Inferior parietal cortex (tissue), 1 donor: Measurements from ENCODE around the gene FOXO1.

Experiments
- DNase-seq: peaks from one replicate; pipeline ENCODE4 v3.0.0-alpha.2; 2016; ENCODE audit errors: extremely low spot score

Gene FOXO1

DNA sequence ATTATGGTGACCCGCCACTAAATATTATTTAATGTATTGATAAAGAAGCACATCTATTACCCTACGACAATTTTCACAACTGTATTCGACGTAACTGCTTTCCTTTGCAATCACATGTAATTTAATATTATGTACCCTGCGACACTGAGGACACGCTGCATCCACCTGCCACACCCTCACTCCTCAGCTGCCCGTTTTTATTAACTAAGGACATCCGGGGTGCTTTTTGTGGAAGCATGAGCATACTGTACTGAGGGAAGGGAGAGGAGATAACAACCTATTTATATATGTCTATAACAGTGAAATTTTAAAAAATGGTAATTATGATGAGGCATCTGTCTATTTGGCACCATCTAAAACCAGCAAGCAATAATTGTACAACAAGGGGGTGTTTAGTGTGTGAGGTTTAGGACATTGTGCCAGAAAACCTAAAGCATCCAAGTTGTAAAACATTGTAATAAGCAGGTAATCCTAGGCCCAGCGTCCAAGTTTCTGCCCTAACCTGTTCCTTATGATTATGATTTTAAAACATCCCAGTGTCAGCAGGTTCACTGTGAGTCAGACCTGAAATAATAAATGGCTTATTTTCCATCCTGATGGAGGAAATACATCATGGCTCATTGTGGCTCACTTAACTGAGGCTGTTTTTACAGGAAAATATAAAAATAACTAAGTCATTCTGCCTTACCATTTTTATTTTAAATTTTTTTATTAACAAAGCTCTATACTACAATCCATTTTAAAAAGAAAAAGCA is 56.3 kb downstream of the FOXO1 start:
- no peak for DNase-seq

DNA sequence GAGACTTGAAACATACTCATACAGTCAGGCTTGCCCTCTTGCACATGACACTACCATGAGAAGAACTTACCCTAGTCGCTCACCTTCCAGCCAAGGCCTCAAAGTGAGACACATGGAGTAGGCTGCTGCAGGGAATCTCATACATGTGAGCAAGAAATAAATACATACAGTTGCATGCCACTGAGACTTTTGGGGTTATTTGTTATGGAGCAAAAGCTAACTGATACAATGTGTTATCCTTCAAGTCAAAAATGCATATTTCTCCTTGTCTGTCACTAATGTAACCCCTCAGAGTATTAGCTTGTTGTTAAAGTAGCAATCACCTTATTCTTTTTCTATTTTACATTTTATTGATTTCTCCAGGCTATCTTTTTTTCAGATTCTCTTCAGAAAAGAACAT is 58.1 kb downstream of the FOXO1 start:
- DNase-seq, result no peak

DNA sequence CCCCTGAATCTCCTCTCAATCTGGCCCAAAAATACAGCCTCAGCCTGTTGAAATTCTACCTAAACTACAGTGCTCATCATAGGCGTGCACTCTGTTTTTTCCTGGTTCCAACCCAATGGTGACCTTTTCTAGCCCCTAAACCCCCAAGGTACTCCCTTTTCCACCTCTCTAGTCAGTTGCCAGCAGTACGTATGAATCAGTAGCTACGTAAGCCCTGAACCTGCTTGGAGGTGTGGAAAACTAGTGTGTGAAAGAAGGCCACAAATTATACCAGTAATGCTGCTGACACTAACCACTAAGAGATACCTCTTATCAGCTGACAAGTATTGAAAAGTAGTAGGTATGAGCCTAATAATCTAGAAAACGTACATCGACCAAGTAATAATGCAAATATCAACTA is 60.9 kb downstream of the FOXO1 start:
- DNase-seq, result no peak

DNA sequence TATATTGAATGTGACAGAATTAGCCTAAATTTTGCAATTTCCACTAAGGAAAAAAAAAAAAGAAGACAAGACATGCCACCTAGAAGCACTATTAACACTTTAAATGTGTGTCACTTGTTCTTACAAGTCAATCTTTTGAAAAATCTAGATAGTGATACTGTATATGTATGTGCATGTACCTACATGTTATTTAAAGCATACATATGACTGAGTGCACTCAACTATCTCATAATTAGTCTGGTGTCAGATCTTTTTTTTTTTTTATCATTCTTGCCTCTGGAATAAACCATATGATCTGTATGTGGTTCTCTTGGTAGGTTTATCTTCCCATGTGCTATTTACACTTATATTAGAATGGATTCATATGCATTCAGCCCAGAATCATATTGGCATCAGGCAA is 62.3 kb downstream of the FOXO1 start:
- DNase-seq, result no peak

DNA sequence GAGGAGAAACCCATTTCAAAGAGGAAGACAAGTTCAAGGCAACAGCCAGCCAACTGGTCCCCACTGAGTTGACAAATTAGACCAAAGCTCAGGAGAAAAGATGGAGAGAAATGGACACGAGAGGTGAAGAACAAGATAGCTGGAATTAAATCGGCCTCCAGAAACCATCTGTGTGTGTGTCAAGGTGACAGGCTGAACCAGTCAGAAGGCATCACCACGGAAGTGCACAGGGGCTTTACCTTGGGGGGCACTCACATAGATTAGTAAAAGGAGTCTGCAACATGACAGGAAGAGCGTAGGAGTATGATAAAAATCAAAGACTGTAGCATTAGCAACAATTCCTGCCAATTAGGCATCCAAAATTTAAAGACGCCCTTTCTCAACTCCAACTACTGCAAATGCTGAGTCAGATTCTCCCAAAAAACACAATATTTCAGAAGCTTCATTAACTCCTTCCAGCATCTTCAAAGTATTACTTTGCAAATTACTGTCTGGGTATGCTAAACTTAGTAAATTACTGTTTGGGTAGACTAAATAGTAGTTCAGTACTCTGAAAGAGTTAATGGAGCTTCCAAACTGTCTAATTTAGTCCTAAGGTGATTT is 66.2 kb downstream of the FOXO1 start:
- DNase-seq, result no peak

DNA sequence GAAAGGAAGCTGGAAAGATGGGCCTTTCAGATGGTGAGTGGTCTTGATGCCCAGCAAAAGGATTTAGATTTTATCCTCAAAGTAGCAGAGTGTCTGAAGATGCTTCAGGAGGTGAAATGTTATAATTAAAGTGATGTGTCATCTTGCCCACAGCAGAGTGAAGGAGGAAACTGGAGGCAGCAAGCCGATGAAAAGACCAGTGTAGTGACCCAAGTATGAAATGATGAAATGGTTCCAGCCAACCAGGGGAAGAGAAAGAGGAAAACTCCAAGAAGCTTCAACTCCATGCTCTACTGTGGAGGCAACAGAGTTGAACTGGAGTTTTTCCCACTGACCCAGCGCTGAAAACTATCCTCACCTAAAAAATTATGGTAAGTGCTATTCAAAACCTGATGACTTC is 66.7 kb downstream of the FOXO1 start:
- no peak for DNase-seq

DNA sequence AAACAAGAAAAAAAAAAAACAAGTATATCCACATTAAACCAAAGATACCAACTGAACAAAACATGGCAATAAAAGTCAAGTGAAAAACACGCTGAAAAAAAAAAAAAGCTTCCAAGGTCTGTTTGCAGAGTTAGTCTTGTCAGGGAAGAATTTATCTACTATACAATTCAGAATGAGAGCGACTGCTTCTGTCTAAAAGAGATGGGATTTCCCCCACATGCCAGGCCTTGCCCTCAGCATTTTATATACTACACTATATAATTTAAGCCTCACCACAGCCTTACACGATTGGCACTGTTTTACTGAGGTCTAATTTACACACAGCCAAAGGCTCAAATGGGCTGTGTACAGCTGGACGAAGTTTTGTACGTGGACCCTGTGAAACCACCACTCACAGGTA is 67.3 kb downstream of the FOXO1 start:
- no peak for DNase-seq

DNA sequence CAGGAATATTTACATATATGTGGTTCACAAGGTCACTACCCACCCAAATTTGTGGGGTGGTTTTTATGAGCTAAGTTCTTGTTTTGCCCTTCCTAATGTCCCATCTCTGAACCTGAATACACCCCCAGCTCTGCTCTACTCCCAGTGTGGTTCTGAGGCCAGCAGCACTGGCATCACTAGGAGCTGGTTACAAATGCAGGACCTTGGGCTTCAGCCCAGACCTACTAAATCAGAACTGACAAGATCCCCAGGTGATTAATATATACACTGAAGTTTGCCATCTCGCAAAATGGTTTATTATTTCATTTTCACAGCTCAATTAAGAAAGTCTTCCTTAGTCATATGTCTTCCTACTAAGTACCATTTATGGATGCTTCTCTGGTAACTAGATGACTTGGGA is 67.9 kb downstream of the FOXO1 start:
- DNase-seq, result no peak

DNA sequence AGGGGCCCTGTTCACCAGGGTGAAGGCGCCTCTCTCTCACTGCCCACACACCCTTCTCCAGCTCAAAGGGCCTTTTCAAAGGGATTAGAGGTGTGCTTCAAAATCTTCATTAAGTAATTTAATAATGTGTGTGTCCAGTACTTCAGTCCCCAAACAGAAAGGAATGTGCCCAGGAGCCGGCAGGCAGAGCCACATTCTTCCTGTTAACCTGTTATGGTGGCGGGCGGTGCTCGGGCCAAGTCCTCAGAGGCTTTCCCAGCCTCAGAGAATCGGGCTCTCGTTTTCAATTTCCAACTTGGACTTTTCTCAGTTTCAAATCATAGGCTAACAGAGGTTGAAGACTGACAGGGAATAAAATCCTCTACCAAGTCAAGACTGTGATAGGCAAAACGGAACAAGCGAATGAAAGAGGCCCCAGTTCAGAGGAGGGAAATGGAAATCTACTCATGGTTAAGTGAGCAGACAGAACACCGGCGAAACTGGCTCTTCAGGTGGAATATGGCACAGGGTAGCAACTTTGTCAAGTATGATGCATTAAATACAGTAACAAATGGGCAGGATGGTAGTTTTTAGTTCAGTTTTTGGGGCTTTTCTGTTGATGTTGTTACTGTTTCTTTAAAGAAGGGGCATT is 68.6 kb downstream of the FOXO1 start:
- DNase-seq, result no peak

DNA sequence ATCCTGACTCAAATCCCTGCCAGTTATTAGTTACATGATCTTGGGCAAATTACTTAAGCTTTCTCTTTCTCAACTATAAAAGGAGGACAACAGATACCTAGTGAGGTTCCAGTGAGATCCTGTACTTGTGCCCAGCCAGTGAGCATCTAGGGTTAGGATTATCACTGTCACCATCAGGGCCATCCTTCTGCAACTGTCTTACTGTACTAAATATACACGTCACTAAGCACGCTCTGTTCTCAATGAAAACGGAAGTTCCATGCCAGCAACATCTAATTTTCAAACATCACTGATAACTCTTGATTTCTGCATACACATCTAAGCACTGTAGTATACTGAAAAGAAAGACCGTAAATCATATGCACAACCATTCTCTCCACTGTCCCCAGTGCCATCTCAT is 70.0 kb downstream of the FOXO1 start:
- no peak for DNase-seq

DNA sequence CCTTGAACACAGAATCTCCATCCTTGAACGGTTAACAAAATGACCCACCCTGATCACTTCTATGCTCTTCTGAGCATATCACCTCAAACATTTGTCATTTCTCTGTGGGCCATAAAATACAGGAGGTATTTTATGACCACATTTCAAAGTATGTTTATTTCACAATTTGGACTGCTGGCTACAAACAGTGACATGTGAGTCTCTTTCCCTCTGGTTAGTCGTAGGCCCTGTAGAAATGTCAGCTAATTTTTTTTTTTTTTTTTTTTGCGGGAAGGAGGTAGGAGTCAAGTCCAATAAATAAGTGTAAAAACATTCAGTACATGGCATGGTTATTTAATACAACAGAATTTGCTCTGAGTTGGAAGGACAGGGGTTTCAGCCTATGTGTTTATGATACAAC is 70.7 kb downstream of the FOXO1 start:
- no peak for DNase-seq

DNA sequence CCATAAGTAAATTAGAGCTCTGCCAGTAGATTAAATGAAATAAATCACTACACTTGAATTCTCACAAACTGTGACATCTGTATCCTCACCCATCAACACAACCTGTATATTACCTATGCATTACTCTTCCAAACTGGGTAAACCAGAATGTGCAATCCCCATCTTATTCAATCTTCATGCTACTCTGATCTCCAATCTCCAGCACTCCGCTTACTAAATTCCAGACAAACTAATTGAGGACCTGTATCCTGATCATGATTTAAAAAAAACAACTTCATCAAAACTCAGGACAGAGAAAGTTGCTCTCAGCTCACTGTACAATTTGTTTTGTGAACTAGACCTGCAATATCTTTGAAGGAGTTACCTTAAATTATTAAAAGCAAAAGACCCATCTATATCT is 74.4 kb downstream of the FOXO1 start:
- DNase-seq, result no peak

DNA sequence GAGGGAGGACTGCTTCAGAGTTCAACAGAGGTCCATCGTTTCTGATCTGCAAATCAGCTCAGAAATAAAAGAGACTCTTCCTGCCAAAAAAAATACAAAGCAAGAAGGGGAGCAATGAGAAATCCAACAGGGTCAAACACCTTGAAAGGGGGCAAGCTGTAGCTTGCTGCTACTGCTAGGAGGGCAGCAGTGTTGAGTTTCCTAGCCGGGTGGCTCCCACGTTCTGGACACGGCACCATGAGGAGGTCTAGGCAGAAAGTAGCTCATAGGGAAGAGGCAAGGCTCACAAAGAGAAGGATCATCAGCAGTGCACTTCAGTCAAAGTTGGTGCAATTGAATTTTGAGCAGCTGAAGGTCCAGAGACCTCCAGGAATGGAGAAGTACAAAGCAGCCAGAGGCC is 75.3 kb downstream of the FOXO1 start:
- DNase-seq, result no peak

DNA sequence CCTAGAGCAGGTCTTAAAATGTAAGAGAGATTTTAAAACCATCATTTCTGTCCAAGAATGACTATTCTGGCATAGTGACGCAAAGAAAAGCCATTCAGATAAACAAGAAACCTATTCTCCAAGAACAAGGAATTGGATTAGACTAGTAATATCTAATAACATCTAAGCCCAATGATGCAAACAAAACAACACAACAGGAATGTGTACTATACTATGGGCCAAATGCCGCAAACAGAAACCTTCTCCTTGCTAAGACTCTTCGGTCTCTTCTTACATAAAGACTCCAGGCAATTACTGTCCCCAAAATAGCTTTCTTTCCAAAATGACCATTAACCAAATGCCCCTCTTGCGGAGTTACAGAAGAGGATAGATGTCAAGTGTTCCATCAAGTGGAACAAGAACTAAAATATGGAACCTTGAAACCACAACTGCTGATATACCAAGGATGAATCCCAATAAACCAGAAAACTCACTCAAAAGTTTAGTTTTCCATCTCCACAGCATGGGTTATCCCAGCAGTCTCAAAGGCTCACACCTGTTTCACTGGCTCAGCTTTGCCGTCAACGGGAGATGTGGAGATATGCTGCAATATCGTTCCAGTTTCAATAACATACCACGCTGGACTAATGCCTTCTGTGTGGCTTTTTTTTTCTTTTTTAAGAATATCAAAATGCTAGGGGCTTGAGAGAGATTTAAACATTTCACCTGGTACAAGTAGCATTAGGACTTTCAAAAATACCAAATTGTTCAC is 76.2 kb downstream of the FOXO1 start:
- DNase-seq, result no peak

DNA sequence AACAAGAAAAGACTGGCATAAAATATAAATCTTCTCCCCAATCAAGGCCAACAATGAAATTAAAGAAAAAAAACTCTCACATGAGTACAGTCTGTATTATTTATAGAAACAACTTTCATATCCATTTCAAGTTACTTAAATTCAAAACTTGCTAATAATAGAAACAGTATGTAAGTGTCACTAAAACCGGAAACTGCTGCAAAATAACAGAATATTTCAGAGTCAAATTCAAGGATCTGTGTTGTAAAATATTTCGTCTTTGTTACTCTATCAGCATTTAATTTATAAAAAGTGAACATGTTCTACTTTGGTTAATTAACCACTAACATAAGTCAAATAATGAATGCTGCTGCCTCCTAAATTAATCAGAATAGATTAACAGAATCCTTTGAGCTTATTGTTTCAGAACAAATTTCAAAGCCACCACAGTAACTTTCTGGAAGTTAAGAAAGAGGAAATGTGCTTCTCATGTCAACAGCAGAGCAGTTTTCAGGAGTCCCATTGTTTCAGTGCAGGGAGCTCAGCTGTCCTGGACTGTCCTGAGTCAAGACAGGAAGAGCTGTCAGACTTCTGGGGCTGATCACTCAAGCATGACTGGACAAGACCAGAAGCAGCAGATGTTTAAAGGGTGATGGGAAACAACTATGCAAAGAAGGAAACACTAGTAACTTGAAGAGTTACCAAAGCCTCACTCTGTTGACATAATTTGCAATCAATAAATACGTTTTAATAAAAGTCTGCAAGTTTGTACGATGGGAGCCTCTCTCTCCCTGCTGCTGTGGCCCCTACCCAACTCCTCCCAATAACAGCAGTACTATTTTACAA is 76.9 kb downstream of the FOXO1 start:
- DNase-seq, result peak; percentile 20

DNA sequence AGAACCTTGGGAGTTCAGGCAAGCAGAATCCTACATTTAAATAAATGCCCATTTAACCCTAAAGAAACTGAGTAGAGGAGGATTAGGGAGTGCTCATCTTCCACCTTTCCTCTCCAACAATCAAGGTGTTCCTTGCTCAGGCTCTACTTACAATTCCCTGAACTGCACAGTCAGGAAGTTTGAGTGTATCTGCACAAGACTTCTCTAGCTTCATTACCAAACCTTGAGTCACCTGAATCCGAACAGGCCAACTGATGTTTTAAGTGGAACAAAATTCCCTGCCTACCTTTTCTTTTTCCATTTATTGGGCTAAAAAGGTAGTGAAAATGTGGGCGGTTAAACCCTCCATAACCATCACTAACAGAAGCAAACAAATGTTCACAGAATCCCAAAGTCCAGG is 78.3 kb downstream of the FOXO1 start:
- no peak for DNase-seq

DNA sequence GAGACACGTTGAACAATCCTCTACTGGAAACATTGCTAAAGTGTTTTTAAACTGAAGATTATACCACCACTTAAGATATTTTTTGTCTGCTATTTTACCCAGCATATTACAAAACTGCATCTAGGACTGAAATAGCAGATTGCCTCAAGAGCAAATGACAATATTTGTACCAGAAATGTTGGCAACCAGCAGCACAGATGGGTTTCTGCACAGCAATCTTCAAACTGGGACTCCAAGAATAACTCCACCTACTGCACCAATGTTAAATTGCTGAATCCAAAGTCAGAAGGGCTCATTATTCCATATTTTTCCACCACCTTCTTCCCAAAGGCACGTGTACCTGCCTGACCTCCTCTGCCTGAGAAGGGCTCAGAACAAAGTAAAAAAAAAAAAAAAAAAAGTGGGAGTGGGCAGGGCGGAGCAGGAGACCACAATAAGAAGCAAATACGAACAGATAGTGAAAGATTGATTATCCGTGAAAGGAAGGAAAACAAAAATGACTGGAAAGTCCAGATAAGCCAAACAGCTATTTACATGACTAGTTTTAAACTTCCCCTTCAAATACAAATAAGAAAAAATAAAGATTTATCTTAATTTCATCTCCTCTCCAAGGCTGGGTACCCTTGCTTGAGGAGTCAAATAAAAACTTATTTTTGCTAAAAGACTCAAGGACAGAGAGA is 79.4 kb downstream of the FOXO1 start:
- peak; percentile 63 for DNase-seq

DNA sequence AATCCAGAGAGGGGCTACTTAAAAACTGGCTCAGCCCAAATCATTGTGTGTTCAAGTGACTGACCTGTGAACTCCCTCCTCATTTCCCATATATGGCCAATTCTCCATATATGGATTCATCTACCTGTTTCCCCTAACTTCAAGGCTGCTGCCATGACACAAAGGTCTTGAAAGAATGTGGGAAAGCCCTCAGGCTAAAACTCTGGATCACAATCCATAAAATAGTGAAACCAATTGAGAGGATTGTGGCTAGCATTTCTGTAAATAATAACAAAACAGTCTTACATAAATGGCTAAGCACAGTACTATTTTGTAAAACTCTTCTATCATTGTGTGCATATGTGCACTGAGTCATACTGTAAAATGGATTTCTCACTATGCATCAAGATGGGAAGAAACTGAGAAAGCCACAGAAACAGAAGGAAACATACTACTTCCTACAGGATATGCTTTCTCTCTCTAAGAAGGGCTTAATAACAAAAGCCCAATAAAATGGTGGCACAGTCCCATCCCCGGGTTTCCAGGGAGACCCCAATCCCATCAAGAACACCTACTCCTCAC is 80.5 kb downstream of the FOXO1 start:
- DNase-seq, result peak; percentile 44

DNA sequence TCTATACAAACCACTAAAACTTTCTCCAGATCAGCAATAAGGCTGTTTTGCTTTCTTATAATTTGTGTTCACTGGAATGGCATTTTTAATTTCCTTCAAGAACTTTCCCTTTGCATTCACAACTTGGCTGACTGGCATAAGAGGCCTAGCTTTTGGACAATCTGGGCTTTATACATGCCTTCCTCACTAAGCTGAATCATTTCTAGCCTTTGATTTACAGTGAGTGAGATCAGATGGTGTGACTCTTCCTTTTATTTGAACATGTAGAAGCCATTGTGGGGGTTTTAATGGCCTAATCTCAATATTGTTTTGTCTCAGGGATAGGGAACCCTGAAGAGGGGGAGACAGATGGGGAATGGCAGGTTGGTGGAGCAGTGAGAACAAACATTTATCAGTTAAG is 82.7 kb downstream of the FOXO1 start:
- DNase-seq, result no peak

DNA sequence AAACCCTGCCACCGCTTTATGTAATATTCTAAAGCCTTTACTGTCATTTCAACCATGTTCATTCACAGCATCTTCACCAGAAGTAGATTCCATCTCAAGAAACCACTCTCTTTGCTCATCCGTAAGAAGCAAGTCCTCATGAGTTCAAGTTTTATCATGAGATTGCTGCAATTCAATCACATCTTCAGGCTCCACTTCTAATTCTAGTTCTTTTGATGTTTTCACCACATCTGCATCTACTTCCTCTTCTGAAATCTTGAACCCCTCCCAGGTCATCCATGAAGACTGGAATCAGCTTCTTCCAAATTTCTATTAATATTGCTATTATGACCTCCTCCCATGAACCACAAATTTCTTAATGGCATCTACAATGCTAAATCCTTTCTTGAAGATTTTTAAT is 83.9 kb downstream of the FOXO1 start:
- no peak for DNase-seq

DNA sequence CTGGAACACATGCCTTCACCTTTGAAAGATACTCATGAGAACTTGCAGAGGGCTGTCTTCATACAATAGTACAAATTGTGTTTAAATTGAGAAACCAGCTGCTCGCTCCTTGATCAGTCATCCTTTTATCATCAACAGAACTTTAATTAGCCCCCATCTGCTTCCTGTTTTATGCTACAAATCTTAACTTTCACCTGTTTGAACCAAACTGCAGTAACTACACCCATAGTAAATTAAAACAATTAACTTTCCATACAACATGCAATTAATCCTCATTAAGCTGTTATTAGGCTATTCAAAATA is 85.2 kb downstream of the FOXO1 start:
- DNase-seq, result no peak
